Measurements from ENCODE around the gene PXK.
"Not testable (repeated sequence)": the region's sequence is repeated elsewhere in the genome, so short reads cannot be mapped to it uniquely, and the experiment has no call there.

Gene PXK

GRCh38 chr3:58429657-58430056 lies 97.0 kb downstream of the PXK start:
- Histone ChIP-seq H3K36me3 (ENCODE audit: insufficient read depth, low read depth, low read length) (peaks cover 73% of the 10 kb centered on the region), H3K9me3 (ENCODE audit: insufficient read depth, low read depth, low read length) (no peaks in the 10 kb centered on the region), H3K4me3 (ENCODE audit: low read length) (no peak overlapping the region), H3K9ac (ENCODE audit: low read depth, low read length) (no peak overlapping the region), H3K4me1 (ENCODE audit: insufficient read depth, low read length) (peaks cover 8% of the 10 kb centered on the region; the same call in 1 of the 2 replicates), H3K27me3 (ENCODE audit: insufficient read depth, low read length) (no peaks in the 10 kb centered on the region; the same call in 1 of the 2 replicates), H3K27ac (ENCODE audit: low read length) (no peak overlapping the region)

GRCh38 chr3:58432905-58433304 lies 100.2 kb downstream of the PXK start:
- H3K4me3 ChIP-seq (ENCODE audit: low read length) = peak overlapping the region; percentile 93
- H3K9me3 ChIP-seq (ENCODE audit: insufficient read depth, low read depth, low read length) = no peaks in the 10 kb centered on the region
- H3K4me1 ChIP-seq (ENCODE audit: insufficient read depth, low read length) = peaks cover 27% of the 10 kb centered on the region; the same call in 1 of the 2 replicates
- peaks cover 44% of the 10 kb centered on the region for H3K36me3 ChIP-seq (ENCODE audit: insufficient read depth, low read depth, low read length)
- H3K27me3 ChIP-seq (ENCODE audit: insufficient read depth, low read length) = no peaks in the 10 kb centered on the region; the same call in 1 of the 2 replicates
- H3K27ac ChIP-seq (ENCODE audit: low read length) = peak overlapping the region; percentile 78
- H3K9ac ChIP-seq (ENCODE audit: low read depth, low read length) = peak overlapping the region; percentile 90

- H3K27me3 ChIP-seq (ENCODE audit: insufficient read depth, low read length) = no peaks in the 10 kb centered on the region; the same call in 1 of the 2 replicates
- H3K9me3 ChIP-seq (ENCODE audit: insufficient read depth, low read depth, low read length) = no peaks in the 10 kb centered on the region
- peaks cover 37% of the 10 kb centered on the region for H3K36me3 ChIP-seq (ENCODE audit: insufficient read depth, low read depth, low read length)
- H3K4me3 ChIP-seq (ENCODE audit: low read length) = peak within 1 kb of the TSS; percentile 93
- H3K9ac ChIP-seq (ENCODE audit: low read depth, low read length) = peak within 1 kb of the TSS; percentile 90
- H3K27ac ChIP-seq (ENCODE audit: low read length) = peak within 1 kb of the TSS; percentile 93
- H3K4me1 ChIP-seq (ENCODE audit: insufficient read depth, low read length) = peaks cover 27% of the 10 kb centered on the region; the same call in 1 of the 2 replicates
Measured at GRCh38 chr3:58433400-58434167, 100.9 kb downstream of the PXK start, which contains the start of gene PDHB. Gene PDHB (minus strand): TSS chr3:58433832. CDS start chr3:58433809, 23 bp downstream.

GRCh38 chr3:58434168-58434504 lies 101.4 kb downstream of the PXK start:
- H3K9ac ChIP-seq (ENCODE audit: low read depth, low read length) = peak overlapping the region; percentile 67; the same call in 1 of the 2 replicates
- H3K27me3 ChIP-seq (ENCODE audit: insufficient read depth, low read length) = no peaks in the 10 kb centered on the region; the same call in 1 of the 2 replicates
- H3K4me3 ChIP-seq (ENCODE audit: low read length) = peak overlapping the region; percentile 54
- H3K27ac ChIP-seq (ENCODE audit: low read length) = peak overlapping the region; percentile 93
- peaks cover 32% of the 10 kb centered on the region for H3K36me3 ChIP-seq (ENCODE audit: insufficient read depth, low read depth, low read length)
- H3K4me1 ChIP-seq (ENCODE audit: insufficient read depth, low read length) = peaks cover 27% of the 10 kb centered on the region; the same call in 1 of the 2 replicates
- H3K9me3 ChIP-seq (ENCODE audit: insufficient read depth, low read depth, low read length) = no peaks in the 10 kb centered on the region

- Histone ChIP-seq H3K4me3 (ENCODE audit: low read length) (peak overlapping the region; percentile 54), H3K27me3 (ENCODE audit: insufficient read depth, low read length) (no peaks in the 10 kb centered on the region; the same call in 1 of the 2 replicates), H3K27ac (ENCODE audit: low read length) (peak overlapping the region; percentile 93), H3K9ac (ENCODE audit: low read depth, low read length) (peak overlapping the region; percentile 67; the same call in 1 of the 2 replicates), H3K4me1 (ENCODE audit: insufficient read depth, low read length) (peaks cover 27% of the 10 kb centered on the region; the same call in 1 of the 2 replicates), H3K9me3 (ENCODE audit: insufficient read depth, low read depth, low read length) (no peaks in the 10 kb centered on the region), H3K36me3 (ENCODE audit: insufficient read depth, low read depth, low read length) (peaks cover 28% of the 10 kb centered on the region)
Measured at GRCh38 chr3:58434511-58434910, 101.8 kb downstream of the PXK start.

GRCh38 chr3:58434990-58435389 lies 102.3 kb downstream of the PXK start:
- Histone ChIP-seq H3K27me3 (ENCODE audit: insufficient read depth, low read length) (no peaks in the 10 kb centered on the region; the same call in 1 of the 2 replicates), H3K4me1 (ENCODE audit: insufficient read depth, low read length) (peaks cover 27% of the 10 kb centered on the region; the same call in 1 of the 2 replicates), H3K9me3 (ENCODE audit: insufficient read depth, low read depth, low read length) (no peaks in the 10 kb centered on the region), H3K36me3 (ENCODE audit: insufficient read depth, low read depth, low read length) (peaks cover 23% of the 10 kb centered on the region), H3K9ac (ENCODE audit: low read depth, low read length) (peak overlapping the region; percentile 67; the same call in 1 of the 2 replicates), H3K27ac (ENCODE audit: low read length) (peak overlapping the region; percentile 93), H3K4me3 (ENCODE audit: low read length) (peak overlapping the region; percentile 54; the same call in 1 of the 2 replicates)

- not testable (repeated sequence) for H3K36me3 ChIP-seq (ENCODE audit: insufficient read depth, low read depth, low read length); H3K27ac ChIP-seq (ENCODE audit: low read length); H3K9me3 ChIP-seq (ENCODE audit: insufficient read depth, low read depth, low read length); H3K27me3 ChIP-seq (ENCODE audit: insufficient read depth, low read length); H3K4me3 ChIP-seq (ENCODE audit: low read length)
- H3K4me1 ChIP-seq (ENCODE audit: insufficient read depth, low read length) = peaks cover 40% of the 10 kb centered on the region
- H3K9ac ChIP-seq (ENCODE audit: low read depth, low read length) = peak overlapping the region; percentile 41; the same call in 1 of the 2 replicates
Measured at GRCh38 chr3:58437276-58437675, 104.6 kb downstream of the PXK start.

- not testable (repeated sequence) for H3K27ac ChIP-seq (ENCODE audit: low read length); H3K27me3 ChIP-seq (ENCODE audit: insufficient read depth, low read length); H3K4me3 ChIP-seq (ENCODE audit: low read length); H3K9me3 ChIP-seq (ENCODE audit: insufficient read depth, low read depth, low read length); H3K36me3 ChIP-seq (ENCODE audit: insufficient read depth, low read depth, low read length); H3K9ac ChIP-seq (ENCODE audit: low read depth, low read length)
- H3K4me1 ChIP-seq (ENCODE audit: insufficient read depth, low read length) = peaks cover 21% of the 10 kb centered on the region
Measured at GRCh38 chr3:58440996-58441355, 108.3 kb downstream of the PXK start.

GRCh38 chr3:58441514-58442450 lies 109.1 kb downstream of the PXK start:
- Histone ChIP-seq H3K4me3 (ENCODE audit: low read length) (no peak overlapping the region), H3K9me3 (ENCODE audit: insufficient read depth, low read depth, low read length) (no peaks in the 10 kb centered on the region), H3K27me3 (ENCODE audit: insufficient read depth, low read length) (no peaks in the 10 kb centered on the region), H3K36me3 (ENCODE audit: insufficient read depth, low read depth, low read length) (no peaks in the 10 kb centered on the region), H3K4me1 (ENCODE audit: insufficient read depth, low read length) (peaks cover 20% of the 10 kb centered on the region), H3K9ac (ENCODE audit: low read depth, low read length) (no peak overlapping the region), H3K27ac (ENCODE audit: low read length) (no peak overlapping the region)

- Histone ChIP-seq H3K4me1 (ENCODE audit: insufficient read depth, low read length) (no peaks in the 10 kb centered on the region), H3K36me3 (ENCODE audit: insufficient read depth, low read depth, low read length) (no peaks in the 10 kb centered on the region), H3K27me3 (ENCODE audit: insufficient read depth, low read length) (no peaks in the 10 kb centered on the region), H3K27ac (ENCODE audit: low read length) (no peak overlapping the region), H3K9ac (ENCODE audit: low read depth, low read length) (no peak overlapping the region), H3K4me3 (ENCODE audit: low read length) (no peak overlapping the region), H3K9me3 (ENCODE audit: insufficient read depth, low read depth, low read length) (peaks cover 3% of the 10 kb centered on the region; the same call in 1 of the 2 replicates)
Measured at GRCh38 chr3:58452176-58452575, 119.5 kb downstream of the PXK start.

- no peaks in the 10 kb centered on the region for H3K36me3 ChIP-seq (ENCODE audit: insufficient read depth, low read depth, low read length)
- peaks cover 9% of the 10 kb centered on the region; the same call in 1 of the 2 replicates for H3K4me1 ChIP-seq (ENCODE audit: insufficient read depth, low read length)
- no peaks in the 10 kb centered on the region for H3K27me3 ChIP-seq (ENCODE audit: insufficient read depth, low read length)
- H3K9ac ChIP-seq (ENCODE audit: low read depth, low read length) = no peak overlapping the region
- no peak overlapping the region for H3K4me3 ChIP-seq (ENCODE audit: low read length)
- no peaks in the 10 kb centered on the region; the same call in 1 of the 2 replicates for H3K9me3 ChIP-seq (ENCODE audit: insufficient read depth, low read depth, low read length)
- no peak overlapping the region for H3K27ac ChIP-seq (ENCODE audit: low read length)
Measured at GRCh38 chr3:58459160-58459559, 126.5 kb downstream of the PXK start.
